Peyer's patch (tissue), 4 donors: ENCODE results near the gene SNRPD3. TPM values are rescaled to one million over a fixed set of nuclear protein-coding genes. Genes with fewer than 3 reads are reported as not detected.

Experiments
- DNase-seq, 3 donors: peaks; one replicate each; pipeline ENCODE4 v3.0.0-alpha.2; 2017 to 2019
- H3K27ac ChIP-seq, 4 donors: fragments of 200-600 bp; sonication (generic); one replicate each; pipeline ENCODE4 v1.5.1; 2016 to 2019
- H3K27me3 ChIP-seq, 2 donors: fragments of 200-600 bp; sonication (generic); one replicate each; pipeline ENCODE4 v1.5.1; 2019
- H3K36me3 ChIP-seq, 3 donors: fragments of 200-600 bp; sonication (generic); one replicate each; pipeline ENCODE4 v1.5.1; 2016 to 2019
- H3K4me1 ChIP-seq, 4 donors: fragments of 200-600 bp; sonication (generic); one replicate each; pipeline ENCODE4 v1.5.1; 2016 to 2019
- H3K4me3 ChIP-seq, 4 donors: fragments of 200-600 bp; sonication (generic); 1 replicate in 3 of 4; 2 replicates in 1 of 4; pipeline ENCODE4 v1.5.1; 2016 to 2019; ENCODE audit warnings: mild to moderate bottlenecking in 1 of 4
- H3K9me3 ChIP-seq, 4 donors: fragments of 200-600 bp; sonication (generic); one replicate each; pipeline ENCODE4 v1.5.1; 2016 to 2019; ENCODE audit warnings: mild to moderate bottlenecking in 1 of 4
- CTCF ChIP-seq, 6 experiments: fragments of 450-650 bp in 4 of 6; fragments of 200-600 bp in 2 of 6; sonication (generic) in 1 of 6; IDR thresholded peaks; one replicate each; pipeline ENCODE4 v1.5.1; 2017 to 2019; ENCODE audit warnings: antibody characterized with exemption in 6 of 6, mild to moderate bottlenecking in 3 of 6, moderate library complexity in 1 of 6
- POLR2A ChIP-seq, 2 donors: fragments of 450-650 bp; IDR thresholded peaks; one replicate each; pipeline ENCODE4 v1.5.1; 2017; ENCODE audit warnings: antibody characterized with exemption in 2 of 2, mild to moderate bottlenecking in 2 of 2, moderate library complexity in 2 of 2
- total RNA-seq, 4 donors: library from RNA; depleted of rRNA; stranded (reverse); fragments of >200 nt; gene quantifications; one replicate each; pipeline ENCODE4 v1.1.0, GENCODE V29; 2016

The SNRPD3 gene
- total RNA-seq: 100 to 1,000 TPM in 3 of 4 donors, 10 to 100 TPM in 1; 99.6 to 149 (median 131) TPM

- peaks cover 0 to 64% (median 16%) of the 10 kb centered on the region in 4 donors for H3K4me1 ChIP-seq
Measured at GRCh38 chr22:24555165-24556039, at the start of gene SNRPD3. Gene SNRPD3, plus strand, starts transcription at chr22:24555999. Its CDS starts 1,676 bp downstream, at chr22:24557675.

GRCh38 chr22:24506802-24507438 lies 48.9 kb upstream of the SNRPD3 start:
- Histone ChIP-seq H3K36me3 (no peaks in the 10 kb centered on the region), H3K4me1 (peaks cover 0 to 45% (median 2%) of the 10 kb centered on the region in 4 donors), H3K4me3 (no peak overlapping the region), H3K9me3 (no peaks in the 10 kb centered on the region), H3K27ac (peak overlapping the region in 2 of 4 donors; percentile 6 to 47), H3K27me3 (no peaks in the 10 kb centered on the region)
- DNase-seq: no peak
- TF ChIP-seq POLR2A (IDR thresholded peaks at IDR 0.05) (no peak), CTCF (IDR thresholded peaks at IDR 0.05) (no peak)

More at GRCh38 chr22:24555165-24556039, at the start of gene SNRPD3:
- peak within 1 kb of the TSS; percentile 76 to 92 (median 80) for H3K4me3 ChIP-seq
- H3K9me3 ChIP-seq: no peaks in the 10 kb centered on the region
- peak; percentile 99 to 100 (median 100) for DNase-seq
- H3K27me3 ChIP-seq: no peaks in the 10 kb centered on the region
- peak; percentile 65 to 67 for TF ChIP-seq POLR2A (IDR thresholded peaks at IDR 0.05)
- peak in 5 of 6 experiments; percentile 5 to 61 (median 21) for TF ChIP-seq CTCF (IDR thresholded peaks at IDR 0.05)
- peak within 1 kb of the TSS; percentile 87 to 99 (median 96) for H3K27ac ChIP-seq
- peaks cover 0 to 30% (median 0%) of the 10 kb centered on the region in 3 donors for H3K36me3 ChIP-seq

GRCh38 chr22:24507716-24508115 lies 48.1 kb upstream of the SNRPD3 start:
- H3K4me1 ChIP-seq: peaks cover 0 to 45% (median 3%) of the 10 kb centered on the region in 4 donors

GRCh38 chr22:24510637-24511625 lies 44.9 kb upstream of the SNRPD3 start:
- H3K4me3 ChIP-seq: no peak overlapping the region
- peak overlapping the region in 2 of 4 donors; percentile 31 to 50 for H3K27ac ChIP-seq
- H3K36me3 ChIP-seq: no peaks in the 10 kb centered on the region
- H3K9me3 ChIP-seq: no peaks in the 10 kb centered on the region
- no peak for TF ChIP-seq CTCF (IDR thresholded peaks at IDR 0.05)
- TF ChIP-seq POLR2A (IDR thresholded peaks at IDR 0.05): no peak
- peak in 1 of 3 donors; percentile 58 for DNase-seq
- H3K4me1 ChIP-seq: peaks cover 0 to 37% (median 3%) of the 10 kb centered on the region in 4 donors
- H3K27me3 ChIP-seq: no peaks in the 10 kb centered on the region

More at GRCh38 chr22:24507716-24508115, 48.1 kb upstream of the SNRPD3 start:
- no peak overlapping the region for H3K27ac ChIP-seq
- H3K9me3 ChIP-seq: no peaks in the 10 kb centered on the region
- H3K36me3 ChIP-seq: no peaks in the 10 kb centered on the region
- no peak for TF ChIP-seq POLR2A (IDR thresholded peaks at IDR 0.05)
- no peak for TF ChIP-seq CTCF (IDR thresholded peaks at IDR 0.05)
- DNase-seq: peak in 1 of 3 donors; percentile 22
- H3K27me3 ChIP-seq: no peaks in the 10 kb centered on the region
- no peak overlapping the region for H3K4me3 ChIP-seq

DNA sequence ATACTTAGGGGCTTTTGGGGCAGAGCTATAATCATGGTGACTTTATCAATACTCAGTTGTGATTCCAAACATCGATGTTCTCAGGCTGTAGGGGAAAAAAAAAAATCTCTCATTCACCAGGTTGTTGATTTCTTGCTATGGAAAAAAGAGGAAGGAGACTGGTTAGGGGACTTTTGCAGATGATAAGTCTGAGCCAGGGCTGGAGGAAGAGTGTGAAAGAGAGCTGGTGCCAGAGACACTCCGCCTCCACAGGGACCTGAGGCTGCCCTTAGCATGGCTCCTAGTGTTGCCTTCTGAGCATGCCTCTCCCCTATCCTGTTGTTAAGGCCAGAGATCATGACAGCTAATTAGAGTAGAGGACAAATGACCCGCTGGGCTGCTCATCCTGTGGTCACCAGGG lies 43.8 kb upstream of the SNRPD3 start:
- no peaks in the 10 kb centered on the region for H3K9me3 ChIP-seq
- H3K27ac ChIP-seq: no peak overlapping the region
- no peak overlapping the region for H3K4me3 ChIP-seq
- no peak for TF ChIP-seq CTCF (IDR thresholded peaks at IDR 0.05)
- no peak for TF ChIP-seq POLR2A (IDR thresholded peaks at IDR 0.05)
- H3K36me3 ChIP-seq: no peaks in the 10 kb centered on the region
- no peak for DNase-seq
- peaks cover 0 to 32% (median 5%) of the 10 kb centered on the region in 4 donors for H3K4me1 ChIP-seq
- H3K27me3 ChIP-seq: no peaks in the 10 kb centered on the region
